NCI-H345 treated with DMSO at 0.1 percent for 48 hours (cell line): ENCODE results near the gene ST3GAL6.

Source experiments
- DNase-seq: peaks from one replicate; lab custom pipeline; 2025; ENCODE audit not compliant: unreplicated experiment; lab: John Stamatoyannopoulos, UW

Gene ST3GAL6

GRCh38 chr3:98739266-98739665 is 23.9 kb upstream of the ST3GAL6 start:
- DNase-seq = no peak

DNA sequence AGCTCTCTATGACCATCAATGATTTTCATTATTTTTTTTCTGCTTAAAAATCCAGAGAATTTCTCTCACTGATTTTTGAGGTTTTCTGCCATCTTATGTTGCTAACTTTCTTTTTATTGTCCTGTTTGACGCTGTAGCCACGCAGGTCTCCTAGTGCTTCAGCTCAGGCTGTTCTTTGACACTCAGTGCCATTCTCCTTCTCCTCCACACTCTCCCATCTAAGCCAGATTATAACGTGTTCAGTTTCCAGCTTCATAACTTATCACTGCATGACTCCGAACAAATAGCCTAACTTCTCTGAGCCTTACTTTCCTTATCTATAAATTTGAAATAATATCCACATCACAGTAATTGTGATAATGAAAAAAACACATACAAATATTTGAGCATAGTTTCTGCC is 22.8 kb upstream of the ST3GAL6 start:
- DNase-seq = no peak

DNA sequence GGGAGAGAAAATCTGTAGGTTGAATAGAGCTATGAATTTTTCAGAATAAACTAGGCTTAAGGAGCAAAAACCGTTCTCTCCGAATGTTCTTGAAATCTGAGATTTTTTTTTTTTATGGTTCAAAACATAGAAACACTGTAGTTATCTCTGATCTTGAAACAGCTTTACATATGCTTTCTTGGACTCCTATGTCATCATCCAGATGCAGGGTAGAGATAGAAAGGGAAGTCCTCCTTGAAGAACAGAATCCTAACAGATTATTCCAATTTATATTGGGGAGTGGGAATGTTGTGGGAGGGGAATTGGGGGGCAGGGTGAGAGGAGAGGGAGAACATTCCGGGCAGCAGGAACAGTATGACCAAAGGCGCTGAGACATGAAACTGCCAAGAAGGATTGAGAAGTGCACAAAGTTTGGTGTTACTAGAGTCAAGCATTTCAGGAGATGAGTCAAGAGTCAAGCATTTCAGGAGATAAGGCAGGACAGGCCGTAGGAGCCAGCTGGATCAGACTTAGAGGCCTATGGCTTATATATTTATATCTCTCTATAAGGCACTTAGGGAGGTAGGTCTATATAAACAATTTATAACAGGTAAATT is 21.9 kb upstream of the ST3GAL6 start:
- DNase-seq = no peak

DNA sequence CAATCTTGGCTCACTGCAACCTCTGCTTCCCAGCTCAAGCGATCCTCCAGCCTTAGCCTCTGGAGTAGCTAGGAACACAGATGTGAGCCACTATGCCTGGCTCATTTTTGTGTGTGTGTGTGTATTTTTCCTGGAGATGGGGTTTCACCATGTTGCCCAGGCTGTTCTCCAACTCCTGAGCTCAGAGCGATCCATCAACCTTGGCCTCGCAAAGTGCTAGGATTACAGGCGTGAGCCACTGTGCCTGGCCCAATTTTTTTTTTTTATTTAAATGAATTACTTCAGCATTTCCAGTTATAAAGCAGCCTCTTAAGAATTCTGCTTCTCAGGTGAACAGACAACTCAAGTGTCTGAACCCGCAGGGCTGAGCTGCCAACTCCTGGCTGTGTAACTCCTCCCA is 20.1 kb upstream of the ST3GAL6 start:
- no peak for DNase-seq

DNA sequence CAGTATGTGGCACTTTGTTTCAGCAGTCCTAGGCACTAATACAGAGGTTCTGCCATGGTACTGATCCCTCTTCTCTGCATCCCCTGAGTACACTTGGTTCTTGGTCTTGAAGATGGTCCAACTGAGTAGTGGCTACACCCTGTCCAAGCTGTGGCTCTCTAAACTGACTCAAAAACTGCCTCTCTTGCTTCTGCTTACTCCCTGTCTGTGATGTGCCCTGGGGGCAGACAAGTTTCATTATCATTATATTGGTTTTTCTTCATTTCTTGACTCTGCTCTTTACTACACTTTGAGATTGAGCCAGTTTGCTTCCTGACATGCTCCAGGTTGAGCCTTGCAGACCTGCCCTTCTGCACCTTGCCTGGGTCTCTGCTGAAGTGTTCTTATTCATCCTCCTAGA is 18.9 kb upstream of the ST3GAL6 start:
- DNase-seq = no peak

- DNase-seq = no peak
These were observed 17.4 kb upstream of the ST3GAL6 start for GRCh38 chr3:98745718-98746117.

DNA sequence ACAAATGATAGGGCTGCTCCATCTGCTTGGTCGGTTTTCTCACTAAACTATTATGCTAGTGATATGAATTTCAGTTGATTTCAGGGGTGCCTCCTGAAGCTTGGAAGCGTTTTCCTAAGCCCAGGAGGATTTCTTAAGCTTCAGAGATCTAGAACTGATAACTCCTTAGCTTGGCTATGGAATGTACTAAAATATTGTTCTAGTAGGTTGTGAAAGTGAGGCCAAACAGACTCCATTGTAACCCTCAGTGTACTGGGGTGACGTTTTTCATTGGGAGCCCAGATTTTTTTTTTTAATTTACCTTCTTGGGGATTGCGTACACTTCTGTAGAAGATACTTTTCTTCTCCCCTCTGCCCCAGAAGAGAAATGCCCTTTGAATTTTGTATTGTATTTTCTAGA is 17.0 kb upstream of the ST3GAL6 start:
- no peak for DNase-seq

DNA sequence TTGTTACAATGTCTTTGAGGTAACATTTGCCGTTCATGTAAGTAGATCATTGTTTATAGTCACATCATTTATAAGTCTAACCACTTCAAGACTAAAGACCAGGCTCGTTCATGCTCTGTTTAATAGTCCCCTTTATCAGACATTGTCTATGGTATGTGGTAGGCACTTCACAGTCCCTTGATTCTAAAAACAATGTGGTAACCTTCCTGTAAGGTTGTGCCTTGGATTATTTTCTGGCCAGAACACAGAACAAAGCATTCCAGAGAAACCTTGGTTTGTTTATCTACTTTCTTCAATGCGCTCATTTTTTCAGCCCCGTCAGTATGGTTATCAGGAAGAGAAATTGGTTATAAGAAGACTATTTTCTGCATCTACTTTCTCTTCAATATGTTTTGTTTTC is 16.3 kb upstream of the ST3GAL6 start:
- no peak for DNase-seq

DNA sequence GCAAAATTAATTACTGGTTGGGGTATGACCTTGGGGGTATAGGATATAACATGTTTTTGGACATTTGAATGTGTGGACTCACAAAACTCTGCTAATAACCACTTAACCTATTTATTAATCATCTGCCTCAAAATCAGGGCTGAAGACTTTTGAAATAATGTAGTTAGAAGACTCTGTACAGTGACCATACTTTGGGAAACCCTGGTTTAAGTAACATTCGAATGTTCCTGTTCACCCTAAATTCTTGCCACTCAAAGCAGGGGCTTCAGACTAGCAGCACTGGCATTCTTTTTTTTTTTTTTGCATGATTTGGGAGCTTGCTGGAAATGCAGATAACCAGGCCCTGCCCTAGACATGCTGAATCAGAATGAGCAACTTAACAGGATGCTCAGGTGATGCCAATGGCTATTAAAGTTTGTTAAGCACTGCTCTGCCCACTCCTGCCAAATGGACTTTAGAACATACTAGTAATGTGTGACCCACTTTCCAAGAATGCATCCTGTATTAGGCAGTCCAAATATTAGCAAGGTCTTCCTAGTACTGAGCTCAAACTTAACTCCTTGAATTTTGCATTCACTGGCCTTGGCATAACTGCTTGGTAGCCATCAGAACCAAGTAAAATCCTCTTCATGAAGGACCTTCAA is 12.7 kb upstream of the ST3GAL6 start:
- no peak for DNase-seq

GRCh38 chr3:98754483-98754882 is 8.7 kb upstream of the ST3GAL6 start:
- DNase-seq = no peak

- no peak for DNase-seq
These were observed 7.5 kb upstream of the ST3GAL6 start for GRCh38 chr3:98755601-98756000.

DNA sequence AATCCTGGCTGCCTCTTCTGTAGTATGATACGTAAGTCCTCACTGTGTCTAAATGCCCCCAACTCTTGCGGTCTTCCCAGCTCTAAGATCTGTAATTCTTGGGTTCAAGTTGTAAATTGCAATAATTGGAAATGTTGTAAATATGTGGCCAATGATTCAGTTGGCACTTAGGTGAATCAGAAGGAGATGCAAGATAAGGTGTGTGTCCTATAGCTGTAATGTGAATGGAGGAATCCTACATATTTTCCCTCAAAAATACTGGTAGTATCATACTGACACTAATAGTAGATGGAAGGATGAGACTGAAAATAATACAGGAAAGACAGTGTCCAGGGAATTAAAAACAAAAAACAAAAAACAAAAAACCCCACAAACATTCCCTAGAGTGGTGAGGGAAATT is 3.5 kb upstream of the ST3GAL6 start:
- no peak for DNase-seq

DNA sequence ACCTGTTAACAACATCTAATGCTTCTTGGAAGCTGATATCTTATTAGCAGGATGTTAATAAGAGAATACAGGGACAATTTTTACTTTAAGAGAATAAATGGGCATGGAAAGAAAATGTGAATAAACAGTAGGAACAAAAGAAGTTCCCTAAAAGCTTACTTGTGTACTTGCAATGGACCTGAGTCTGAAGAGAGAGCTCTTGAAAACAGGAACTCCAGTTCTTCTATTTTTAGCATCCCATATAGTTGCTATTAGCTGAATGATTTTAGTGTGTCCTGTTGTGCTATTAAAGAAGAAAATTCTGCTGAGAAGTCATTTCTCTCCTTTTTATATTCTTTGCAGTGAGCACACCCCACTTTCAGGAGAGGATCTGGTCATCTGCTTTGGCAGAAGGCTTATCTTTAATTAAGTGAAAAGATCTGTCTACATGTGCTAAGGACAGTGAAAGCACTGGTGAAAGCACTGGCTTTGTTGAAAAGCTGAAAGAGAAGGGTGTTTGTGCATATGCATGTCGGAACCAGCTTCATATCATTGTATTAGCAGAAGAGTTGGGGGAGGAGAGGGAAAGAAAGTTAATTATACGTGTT is 1.4 kb upstream of the ST3GAL6 start:
- no peak for DNase-seq

DNA sequence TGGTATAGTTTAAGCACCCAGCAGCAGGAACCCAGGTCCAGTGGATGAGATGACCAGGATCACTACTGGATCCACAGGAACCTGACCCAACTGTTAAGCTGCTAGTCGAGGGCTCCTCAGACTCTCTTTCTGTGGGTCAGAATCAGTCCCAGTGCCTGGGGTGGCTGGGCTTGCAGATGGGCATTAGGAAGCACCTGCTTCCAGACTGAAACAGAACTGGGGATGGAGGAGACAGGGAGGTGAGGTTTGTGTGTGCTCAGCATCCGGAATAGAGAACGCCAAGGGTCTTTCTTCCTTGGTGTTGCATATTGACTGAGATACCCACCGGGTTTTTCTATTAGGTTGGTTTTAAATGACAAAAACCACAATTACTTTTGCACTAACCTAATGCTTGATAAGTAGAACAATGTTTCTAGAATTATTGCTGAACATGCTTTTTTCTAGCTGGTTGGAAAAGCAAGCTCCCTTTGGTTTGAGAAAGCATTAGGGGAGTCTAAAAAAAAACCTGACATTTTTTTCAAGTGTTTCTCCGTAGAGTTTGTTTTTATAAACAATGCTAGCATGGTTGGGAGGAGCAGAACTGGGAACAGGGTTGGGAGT is 779 bp downstream of the ST3GAL6 start:
- DNase-seq = no peak

DNA sequence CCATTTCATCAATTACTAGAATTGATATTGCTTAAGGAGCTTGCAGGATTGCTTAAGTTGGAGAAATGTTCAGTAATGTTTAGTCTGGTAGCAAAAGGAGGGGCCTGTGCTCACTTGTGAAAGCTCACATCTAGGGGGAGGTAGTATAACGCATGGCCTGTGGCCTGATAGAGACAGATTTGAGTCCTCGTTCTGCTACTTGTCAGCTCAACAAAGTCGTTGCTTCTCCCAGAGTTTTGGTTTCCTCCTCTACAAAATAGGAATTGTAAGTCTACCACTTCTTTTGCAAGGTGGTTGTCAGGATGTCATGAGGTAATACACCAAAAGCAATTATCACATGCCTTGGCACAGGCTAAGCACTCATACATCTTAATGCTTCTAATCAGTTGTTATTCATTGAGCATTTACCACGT is 1.3 kb downstream of the ST3GAL6 start:
- DNase-seq = no peak

DNA sequence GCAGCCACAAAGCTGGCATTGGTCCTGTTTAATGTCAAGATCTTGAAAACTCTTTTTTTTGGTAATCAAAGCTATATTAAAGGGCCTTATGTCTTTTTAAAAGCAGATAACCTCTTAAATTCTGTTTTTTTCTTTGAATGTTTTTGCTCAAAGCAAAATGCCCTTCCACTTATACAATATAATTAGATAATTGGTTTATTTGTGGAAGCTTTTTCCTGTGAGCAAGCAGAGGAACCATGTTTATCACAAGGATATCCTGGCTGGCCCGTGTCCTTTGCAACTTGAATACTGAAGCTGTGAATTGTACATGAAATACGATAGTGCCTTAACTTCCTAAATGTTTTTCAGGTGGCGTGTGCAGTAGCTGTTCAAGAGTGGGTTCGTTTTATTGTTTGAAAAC is 2.6 kb downstream of the ST3GAL6 start:
- DNase-seq = no peak

DNA sequence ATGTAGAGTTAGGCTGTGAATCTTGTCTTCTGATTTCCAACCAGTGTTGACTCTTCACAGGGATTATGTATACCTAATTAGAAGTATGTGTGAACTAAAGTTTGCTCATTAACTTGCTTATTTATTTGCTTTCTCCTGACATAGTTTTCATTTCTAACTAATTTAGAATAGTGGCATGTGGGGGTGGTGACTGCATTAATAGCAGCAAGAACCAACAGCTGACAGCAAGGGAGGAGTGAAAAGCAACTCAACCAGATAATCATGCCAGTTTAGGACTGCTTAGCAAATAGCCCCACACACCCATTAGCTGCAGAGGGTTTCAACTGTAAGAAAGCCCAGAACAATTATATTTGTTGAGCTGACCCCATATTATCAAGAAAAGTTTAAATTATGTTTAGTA is 3.8 kb downstream of the ST3GAL6 start:
- DNase-seq = no peak

- no peak for DNase-seq
These were observed 5.8 kb downstream of the ST3GAL6 start for GRCh38 chr3:98768961-98769360.

GRCh38 chr3:98769448-98769847 is 6.3 kb downstream of the ST3GAL6 start:
- no peak for DNase-seq

GRCh38 chr3:98770261-98771039 is 7.3 kb downstream of the ST3GAL6 start:
- DNase-seq = no peak

GRCh38 chr3:98772022-98772421 is 8.9 kb downstream of the ST3GAL6 start:
- DNase-seq = no peak
